ENCODE measurements around the gene RFX7. TPM values are rescaled to one million over a fixed set of nuclear protein-coding genes. Genes with fewer than 3 reads are reported as not detected.
"Not testable (repeated sequence)": the region's sequence is repeated elsewhere in the genome, so short reads cannot be mapped to it uniquely, and the experiment has no call there.

The RFX7 gene
- total RNA-seq, 2 donors from 2014 or later: 10.6 to 15.4 TPM

DNA sequence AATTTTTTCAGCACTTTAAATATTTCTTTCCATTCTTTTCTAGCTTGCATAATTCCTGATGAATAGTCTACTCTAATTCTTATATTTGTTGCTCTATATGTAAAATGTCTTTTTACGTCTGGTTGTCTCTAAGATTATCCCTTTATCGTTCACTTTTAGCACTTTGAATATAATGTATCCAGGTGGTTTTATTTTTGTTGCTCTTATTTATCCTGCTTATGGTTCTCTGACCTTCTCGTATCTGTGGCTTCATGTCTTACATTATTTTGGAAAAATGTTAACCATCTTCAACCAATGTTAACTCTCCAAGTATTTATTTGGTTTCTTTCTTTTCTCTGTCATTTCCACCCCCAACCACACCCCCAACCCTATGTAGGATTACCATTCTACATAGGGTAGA lies 30.0 kb upstream of the RFX7 start:
- no peaks in the 10 kb centered on the region for H3K9me3 ChIP-seq
- intact Hi-C loops (cut with DNase I): no loop called here
- H3K27ac ChIP-seq: no peak overlapping the region
- H3K27me3 ChIP-seq: no peaks in the 10 kb centered on the region
- H3K4me1 ChIP-seq: no peaks in the 10 kb centered on the region
- H3K4me3 ChIP-seq: no peak overlapping the region
- H3K36me3 ChIP-seq: no peaks in the 10 kb centered on the region
- TF ChIP-seq, protein P1, sequence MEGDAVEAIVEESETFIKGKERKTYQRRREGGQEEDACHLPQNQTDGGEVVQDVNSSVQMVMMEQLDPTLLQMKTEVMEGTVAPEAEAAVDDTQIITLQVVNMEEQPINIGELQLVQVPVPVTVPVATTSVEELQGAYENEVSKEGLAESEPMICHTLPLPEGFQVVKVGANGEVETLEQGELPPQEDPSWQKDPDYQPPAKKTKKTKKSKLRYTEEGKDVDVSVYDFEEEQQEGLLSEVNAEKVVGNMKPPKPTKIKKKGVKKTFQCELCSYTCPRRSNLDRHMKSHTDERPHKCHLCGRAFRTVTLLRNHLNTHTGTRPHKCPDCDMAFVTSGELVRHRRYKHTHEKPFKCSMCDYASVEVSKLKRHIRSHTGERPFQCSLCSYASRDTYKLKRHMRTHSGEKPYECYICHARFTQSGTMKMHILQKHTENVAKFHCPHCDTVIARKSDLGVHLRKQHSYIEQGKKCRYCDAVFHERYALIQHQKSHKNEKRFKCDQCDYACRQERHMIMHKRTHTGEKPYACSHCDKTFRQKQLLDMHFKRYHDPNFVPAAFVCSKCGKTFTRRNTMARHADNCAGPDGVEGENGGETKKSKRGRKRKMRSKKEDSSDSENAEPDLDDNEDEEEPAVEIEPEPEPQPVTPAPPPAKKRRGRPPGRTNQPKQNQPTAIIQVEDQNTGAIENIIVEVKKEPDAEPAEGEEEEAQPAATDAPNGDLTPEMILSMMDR (IDR thresholded peaks at IDR 0.05): no peak
- H3K9ac ChIP-seq (ENCODE audit: low read depth in 2 of 2, low read length in 2 of 2): no peak overlapping the region
- no peak for DNase-seq

DNA sequence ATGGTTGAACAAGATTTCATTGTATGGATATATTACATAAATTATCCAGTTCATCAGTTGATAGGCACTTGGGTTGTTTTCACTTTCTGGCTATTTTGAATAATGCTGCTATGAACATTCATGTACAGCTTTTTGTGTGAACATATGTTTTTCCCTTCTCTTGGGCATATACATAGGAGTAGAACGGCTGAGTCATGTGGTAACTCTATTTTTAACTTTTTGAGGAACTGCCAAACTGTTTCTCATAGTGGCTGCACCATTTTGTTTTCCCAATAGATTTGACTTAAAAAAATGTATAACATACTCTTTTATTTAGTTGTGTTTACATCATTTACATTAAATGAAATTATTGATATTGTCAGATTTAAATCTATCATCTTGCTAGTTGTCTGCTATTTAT lies 28.8 kb upstream of the RFX7 start:
- Histone ChIP-seq H3K4me3 (no peak overlapping the region), H3K4me1 (no peaks in the 10 kb centered on the region), H3K36me3 (no peaks in the 10 kb centered on the region), H3K9me3 (no peaks in the 10 kb centered on the region), H3K9ac (ENCODE audit: low read depth in 2 of 2, low read length in 2 of 2) (no peak overlapping the region), H3K27me3 (no peaks in the 10 kb centered on the region), H3K27ac (no peak overlapping the region)
- no peak for DNase-seq
- TF ChIP-seq, protein P1 (IDR thresholded peaks at IDR 0.05): no peak
- intact Hi-C loops (cut with DNase I): no loop called here

DNA sequence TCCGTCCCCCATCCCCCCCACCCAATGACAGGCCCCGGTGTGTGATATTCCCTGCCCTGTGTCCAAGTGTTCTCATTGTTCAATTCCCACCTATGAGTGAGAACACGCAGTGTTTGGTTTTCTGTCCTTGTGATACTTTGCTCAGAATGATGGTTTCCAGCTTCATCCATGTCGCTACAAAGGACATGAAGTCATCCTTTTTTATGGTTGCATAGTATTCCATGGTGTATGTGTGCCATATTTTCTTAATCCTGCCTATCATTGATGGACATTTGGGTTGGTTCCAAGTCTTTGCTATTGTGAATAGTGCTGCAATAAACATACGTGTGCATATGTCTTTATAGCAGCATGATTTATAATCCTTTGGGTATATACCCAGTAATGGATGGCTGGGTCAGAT lies 22.8 kb upstream of the RFX7 start:
- DNase-seq; H3K27me3 ChIP-seq; intact Hi-C loops (cut with DNase I); H3K9me3 ChIP-seq; H3K9ac ChIP-seq (ENCODE audit: low read depth in 2 of 2, low read length in 2 of 2); H3K4me1 ChIP-seq; H3K4me3 ChIP-seq; H3K36me3 ChIP-seq; H3K27ac ChIP-seq: not testable (repeated sequence)

DNA sequence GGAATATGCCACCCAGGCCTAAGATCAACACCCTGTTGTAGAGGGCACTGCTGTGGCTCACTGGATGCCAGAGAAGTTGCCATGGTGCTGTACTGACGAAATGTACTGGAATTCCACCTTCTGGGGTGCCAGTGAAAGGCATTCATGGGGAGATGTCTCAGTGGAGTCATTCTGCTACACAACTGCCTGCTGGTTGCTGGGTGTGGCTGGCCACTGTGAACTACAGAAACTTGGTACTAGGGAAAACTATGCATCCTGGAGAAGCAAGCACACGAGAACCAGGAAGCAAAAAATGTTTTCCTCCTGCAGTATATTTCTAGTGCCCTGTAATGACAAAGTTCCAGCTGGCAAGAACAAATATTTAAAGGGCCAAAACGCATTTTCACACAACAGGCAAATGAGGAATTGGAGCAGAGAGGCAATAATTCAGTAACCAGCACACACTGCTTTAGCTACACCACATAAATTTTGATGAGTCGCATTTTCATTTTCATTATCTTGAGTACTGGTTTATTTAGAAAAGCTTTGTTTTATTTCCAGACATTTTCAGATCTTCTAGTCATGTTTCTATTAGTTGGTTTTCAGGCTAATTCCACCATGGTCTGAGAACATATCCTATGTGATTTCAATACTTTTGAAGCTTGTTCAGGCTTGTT lies 18.3 kb upstream of the RFX7 start:
- TF ChIP-seq, protein P1 (IDR thresholded peaks at IDR 0.05): no peak
- peak; percentile 62 for DNase-seq
- intact Hi-C loops (cut with DNase I): no loop called here
- H3K4me1 ChIP-seq: no peaks in the 10 kb centered on the region
- H3K9ac ChIP-seq (ENCODE audit: low read depth in 2 of 2, low read length in 2 of 2): peak overlapping the region in 1 of 2 donors; percentile 5
- no peak overlapping the region for H3K4me3 ChIP-seq
- no peaks in the 10 kb centered on the region for H3K36me3 ChIP-seq
- peak overlapping the region; percentile 10 for H3K27ac ChIP-seq
- no peaks in the 10 kb centered on the region for H3K27me3 ChIP-seq
- H3K9me3 ChIP-seq: no peaks in the 10 kb centered on the region

DNA sequence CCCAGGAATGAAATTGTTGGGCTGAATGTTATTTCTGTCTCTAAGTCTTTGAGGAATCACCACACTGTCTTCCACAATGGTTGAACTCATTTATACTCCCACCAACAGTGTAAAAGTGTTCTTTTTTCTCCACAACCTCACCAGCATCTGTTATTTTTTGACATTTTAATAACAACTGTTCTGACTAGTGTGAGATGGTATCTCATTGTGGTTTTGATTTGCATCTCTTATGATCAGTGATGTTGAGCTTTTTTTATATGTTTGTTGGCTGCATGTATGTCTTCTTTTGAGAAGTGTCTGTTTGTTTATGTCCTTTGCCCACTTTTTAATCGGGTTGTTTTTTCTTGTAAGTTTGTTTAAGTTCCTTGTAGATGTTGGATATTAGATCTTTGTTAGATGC lies 13.6 kb upstream of the RFX7 start:
- H3K9me3 ChIP-seq; H3K4me1 ChIP-seq; H3K9ac ChIP-seq (ENCODE audit: low read depth in 2 of 2, low read length in 2 of 2); intact Hi-C loops (cut with DNase I); H3K36me3 ChIP-seq; H3K27ac ChIP-seq; H3K27me3 ChIP-seq; DNase-seq; H3K4me3 ChIP-seq: not testable (repeated sequence)

DNA sequence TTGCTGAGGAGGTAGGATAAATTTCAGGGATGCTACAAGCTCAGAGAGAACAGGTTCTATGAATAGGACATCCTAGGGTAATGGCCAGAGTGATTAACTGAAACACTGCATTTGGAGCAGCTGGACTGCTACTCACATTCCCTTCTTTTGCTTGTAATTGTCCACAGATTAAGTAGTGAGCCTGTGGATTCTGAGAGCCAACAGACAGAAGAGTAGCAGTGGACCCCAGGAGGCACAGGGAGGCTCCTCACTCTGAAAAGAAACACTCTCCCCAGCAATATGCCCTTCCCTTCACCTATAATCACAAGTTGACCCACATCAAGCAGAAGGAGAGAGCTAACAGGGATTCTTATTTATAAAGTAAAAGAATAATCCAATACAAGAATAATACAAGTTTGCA lies 10.6 kb upstream of the RFX7 start:
- Histone ChIP-seq H3K27me3 (no peaks in the 10 kb centered on the region), H3K4me1 (no peaks in the 10 kb centered on the region), H3K36me3 (no peaks in the 10 kb centered on the region), H3K27ac (no peak overlapping the region), H3K4me3 (no peak overlapping the region), H3K9me3 (no peaks in the 10 kb centered on the region), H3K9ac (ENCODE audit: low read depth in 2 of 2, low read length in 2 of 2) (no peak overlapping the region)
- TF ChIP-seq, protein P1 (IDR thresholded peaks at IDR 0.05): no peak
- DNase-seq: no peak
- intact Hi-C loops (cut with DNase I): no loop called here

Data from colonic mucosa (tissue), 4 donors.